Trophoblast cell (in vitro differentiated cells and primary cell): ENCODE results near the gene GALNT9.
"Not testable (repeated sequence)": the region's sequence is repeated elsewhere in the genome, so short reads cannot be mapped to it uniquely, and the experiment has no call there.

Experiments used
- DNase-seq, 2 donors: peaks; one replicate each; pipeline ENCODE4 v3.0.0-alpha.2; 2016
- H2AFZ ChIP-seq: 2 replicates; pipeline ENCODE4 v1.6.1; 2013; ENCODE audit warnings: low read length, moderate library complexity, mild to moderate bottlenecking; ENCODE audit not compliant: insufficient read depth, poor library complexity
- H2AK5ac ChIP-seq: 2 replicates; pipeline ENCODE4 v1.6.1; 2013; ENCODE audit warnings: mild to moderate bottlenecking, low read length
- H2BK120ac ChIP-seq: 2 replicates; pipeline ENCODE4 v1.6.1; 2013; ENCODE audit warnings: low read length, mild to moderate bottlenecking, moderate library complexity; ENCODE audit not compliant: insufficient read depth, poor library complexity
- H2BK12ac ChIP-seq: 2 replicates; pipeline ENCODE4 v1.6.1; 2013; ENCODE audit warnings: mild to moderate bottlenecking, low read length, moderate library complexity
- H2BK5ac ChIP-seq: 2 replicates; pipeline ENCODE4 v1.6.1; 2013; ENCODE audit warnings: low read length, low read depth, moderate library complexity, mild to moderate bottlenecking; ENCODE audit not compliant: poor library complexity
- H3K14ac ChIP-seq: 2 replicates; pipeline ENCODE4 v1.6.1; 2013; ENCODE audit warnings: mild to moderate bottlenecking, low read length
- H3K18ac ChIP-seq: 2 replicates; pipeline ENCODE4 v1.6.1; 2013; ENCODE audit warnings: mild to moderate bottlenecking, low read length
- H3K23ac ChIP-seq: 2 replicates; pipeline ENCODE4 v1.6.1; 2013; ENCODE audit warnings: low read length
- H3K27ac ChIP-seq: 2 replicates; pipeline ENCODE4 v1.5.1; 2013; ENCODE audit warnings: low read depth, mild to moderate bottlenecking, inconsistent platforms, low read length, moderate library complexity
- H3K27me3 ChIP-seq: 2 replicates; pipeline ENCODE4 v1.6.1; 2013; ENCODE audit warnings: inconsistent platforms, mild to moderate bottlenecking, low read length, moderate library complexity; ENCODE audit not compliant: insufficient read depth
- H3K36me3 ChIP-seq, 2 experiments: 1 replicate in 1 of 2; 2 replicates in 1 of 2; pipeline ENCODE4 v1.6.1; 2013; ENCODE audit warnings: low read length in 2 of 2, mild to moderate bottlenecking in 2 of 2, moderate library complexity in 1 of 2; ENCODE audit not compliant: insufficient read depth in 2 of 2, control insufficient read depth in 1 of 2
- H3K4ac ChIP-seq: 2 replicates; pipeline ENCODE4 v1.6.1; 2013; ENCODE audit warnings: low read depth, mild to moderate bottlenecking, low read length, moderate library complexity
- H3K4me1 ChIP-seq, 2 experiments: 1 replicate in 1 of 2; 2 replicates in 1 of 2; pipeline ENCODE4 v1.6.1; 2013; ENCODE audit warnings: low read length in 2 of 2, mild to moderate bottlenecking in 2 of 2, moderate library complexity in 1 of 2; ENCODE audit not compliant: insufficient read depth in 2 of 2, control insufficient read depth in 1 of 2
- H3K4me2 ChIP-seq: 2 replicates; pipeline ENCODE4 v1.6.1; 2013; ENCODE audit warnings: inconsistent platforms, mild to moderate bottlenecking, low read length, moderate library complexity
- H3K4me3 ChIP-seq: 2 replicates; pipeline ENCODE4 v1.5.1; 2013; ENCODE audit warnings: mild to moderate bottlenecking, low read depth, low read length, inconsistent platforms
- H3K79me1 ChIP-seq: one replicate; pipeline ENCODE4 v1.6.1; 2013; ENCODE audit warnings: low read length
- H3K79me2 ChIP-seq: 2 replicates; pipeline ENCODE4 v1.6.1; 2013; ENCODE audit warnings: low read length, mild to moderate bottlenecking; ENCODE audit not compliant: control insufficient read depth, insufficient read depth, poor library complexity
- H3K9ac ChIP-seq: 2 replicates; pipeline ENCODE4 v1.6.1; 2013; ENCODE audit warnings: mild to moderate bottlenecking, low read length
- H3K9me3 ChIP-seq: 2 replicates; pipeline ENCODE4 v1.6.1; 2013; ENCODE audit warnings: low read depth, mild to moderate bottlenecking, control low read depth, inconsistent platforms, low read length; ENCODE audit not compliant: insufficient read depth
- H4K12ac ChIP-seq: 2 replicates; pipeline ENCODE4 v1.6.1; 2013; ENCODE audit warnings: low read depth, mild to moderate bottlenecking, low read length, moderate library complexity
- H4K8ac ChIP-seq: 2 replicates; pipeline ENCODE4 v1.6.1; 2013; ENCODE audit warnings: low read depth, mild to moderate bottlenecking, low read length, moderate library complexity
- H4K91ac ChIP-seq: one replicate; pipeline ENCODE4 v1.6.1; 2013; ENCODE audit warnings: low read depth, mild to moderate bottlenecking, low read length, moderate library complexity
- WGBS: extraction: QIAGEN DNeasy Blood & Tissue Kit; methylation state at CpG from one replicate; pipeline ENCODE4 v1.1.7; 2013; ENCODE audit warnings: missing lambda C conversion rate; ENCODE audit not compliant: insufficient read length, insufficient coverage; ENCODE audit errors: extremely low coverage; 5-methylcytosine and 5-hydroxymethylcytosine counted together

Gene GALNT9

DNA sequence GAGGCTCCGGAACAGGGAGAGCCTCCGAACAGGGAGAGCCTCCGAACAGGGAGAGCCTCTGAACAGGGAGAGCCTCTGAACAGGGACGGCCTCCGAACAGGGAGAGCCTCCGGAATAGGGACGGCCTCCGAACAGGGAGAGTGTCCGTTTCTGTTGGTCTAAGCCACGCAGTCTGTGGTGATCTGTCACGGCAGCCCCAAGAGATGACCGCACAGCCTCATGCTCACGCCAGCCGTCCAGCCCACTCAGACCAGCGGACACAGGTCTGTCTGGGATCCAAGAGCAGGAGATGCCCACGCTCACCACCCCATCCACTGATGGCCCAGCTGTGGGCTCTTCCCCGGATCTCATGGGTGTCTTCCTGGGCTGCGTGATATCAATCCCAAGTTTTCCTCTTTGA lies 33.3 kb downstream of the GALNT9 start:
- H3K14ac ChIP-seq, result no peak overlapping the region
- no peaks in the 10 kb centered on the region for H3K79me2 ChIP-seq
- no peak overlapping the region for H3K9ac ChIP-seq
- no peak overlapping the region for H4K12ac ChIP-seq
- no peak overlapping the region for H3K23ac ChIP-seq
- no peak overlapping the region for H2AFZ ChIP-seq
- peaks cover 39% of the 10 kb centered on the region for H3K9me3 ChIP-seq
- H3K27me3 ChIP-seq, result no peaks in the 10 kb centered on the region
- H3K4me2 ChIP-seq, result no peak overlapping the region
- no peak overlapping the region for H2BK120ac ChIP-seq
- no peak overlapping the region for H4K91ac ChIP-seq
- DNase-seq, result no peak
- H3K18ac ChIP-seq, result no peak overlapping the region
- no peak overlapping the region for H3K27ac ChIP-seq
- no peaks in the 10 kb centered on the region for H3K79me1 ChIP-seq
- H3K4me1 ChIP-seq, result no peaks in the 10 kb centered on the region
- H3K4ac ChIP-seq, result no peak overlapping the region
- no peak overlapping the region for H4K8ac ChIP-seq
- H2AK5ac ChIP-seq, result no peak overlapping the region
- H2BK5ac ChIP-seq, result no peak overlapping the region
- H2BK12ac ChIP-seq, result no peak overlapping the region
- no CpG with 5 or more reads among the region's 18 CpGs for WGBS
- H3K4me3 ChIP-seq, result no peak overlapping the region
- no peaks in the 10 kb centered on the region for H3K36me3 ChIP-seq

- not testable (repeated sequence) for H2BK5ac ChIP-seq, H3K27me3 ChIP-seq, H3K27ac ChIP-seq, H3K4ac ChIP-seq, H3K4me3 ChIP-seq, H3K23ac ChIP-seq, H3K79me2 ChIP-seq, H2AK5ac ChIP-seq, H3K36me3 ChIP-seq, H3K4me1 ChIP-seq, H3K9ac ChIP-seq, H4K8ac ChIP-seq, H3K79me1 ChIP-seq, H4K91ac ChIP-seq, H2BK120ac ChIP-seq, H4K12ac ChIP-seq, DNase-seq, H2BK12ac ChIP-seq, H3K4me2 ChIP-seq, H3K18ac ChIP-seq, H2AFZ ChIP-seq, H3K14ac ChIP-seq
- WGBS, result no CpG with 5 or more reads among the region's 24 CpGs
- peaks cover 40% of the 10 kb centered on the region for H3K9me3 ChIP-seq
Measured at GRCh38 chr12:132295561-132295960, 33.8 kb downstream of the GALNT9 start.

- no peak overlapping the region for H2AK5ac ChIP-seq
- H3K36me3 ChIP-seq, result no peaks in the 10 kb centered on the region
- no peak overlapping the region for H4K91ac ChIP-seq
- no peak overlapping the region for H2BK12ac ChIP-seq
- no peak overlapping the region for H3K4me2 ChIP-seq
- no peaks in the 10 kb centered on the region for H3K4me1 ChIP-seq
- no peak overlapping the region for H3K18ac ChIP-seq
- H2AFZ ChIP-seq, result no peak overlapping the region
- H3K79me2 ChIP-seq, result no peaks in the 10 kb centered on the region
- no peaks in the 10 kb centered on the region for H3K27me3 ChIP-seq
- no peak overlapping the region for H3K4ac ChIP-seq
- H4K12ac ChIP-seq, result no peak overlapping the region
- H3K27ac ChIP-seq, result no peak overlapping the region
- no peak overlapping the region for H3K4me3 ChIP-seq
- H3K14ac ChIP-seq, result no peak overlapping the region
- H2BK5ac ChIP-seq, result no peak overlapping the region
- DNase-seq, result no peak
- no peak overlapping the region for H3K9ac ChIP-seq
- no peaks in the 10 kb centered on the region for H3K79me1 ChIP-seq
- H3K9me3 ChIP-seq, result peaks cover 43% of the 10 kb centered on the region
- no peak overlapping the region for H2BK120ac ChIP-seq
- no CpG with 5 or more reads among the region's 18 CpGs for WGBS
- H4K8ac ChIP-seq, result no peak overlapping the region
- no peak overlapping the region for H3K23ac ChIP-seq
Measured at GRCh38 chr12:132295101-132295526, 34.3 kb downstream of the GALNT9 start.

GRCh38 chr12:132294121-132295034 lies 35.0 kb downstream of the GALNT9 start:
- Histone ChIP-seq H3K9ac (no peak overlapping the region), H4K12ac (no peak overlapping the region), H3K79me1 (no peaks in the 10 kb centered on the region), H3K18ac (no peak overlapping the region), H3K79me2 (no peaks in the 10 kb centered on the region), H3K27me3 (no peaks in the 10 kb centered on the region), H3K36me3 (no peaks in the 10 kb centered on the region), H3K4me2 (no peak overlapping the region), H3K23ac (no peak overlapping the region), H3K9me3 (peaks cover 50% of the 10 kb centered on the region), H3K4ac (no peak overlapping the region), H2BK12ac (no peak overlapping the region), H3K4me1 (no peaks in the 10 kb centered on the region), H4K91ac (no peak overlapping the region), H3K4me3 (no peak overlapping the region), H2AFZ (no peak overlapping the region), H4K8ac (no peak overlapping the region), H3K14ac (no peak overlapping the region), H3K27ac (no peak overlapping the region), H2BK120ac (no peak overlapping the region), H2AK5ac (no peak overlapping the region), H2BK5ac (no peak overlapping the region)
- DNase-seq, result no peak
- WGBS, result no CpG with 5 or more reads among the region's 24 CpGs
